Mesodermal cell (in vitro differentiated cells): Measurements from ENCODE around the gene PACSIN3.
"Not testable (repeated sequence)": the region's sequence is repeated elsewhere in the genome, so short reads cannot be mapped to it uniquely, and the experiment has no call there.

Experiments
- H3K27ac ChIP-seq: 2 replicates; pipeline ENCODE4 v1.7.0; 2013; ENCODE audit warnings: mild to moderate bottlenecking, low read depth, low read length, moderate library complexity; ENCODE audit not compliant: severe bottlenecking
- H3K36me3 ChIP-seq: 2 replicates; pipeline ENCODE4 v1.7.1; 2013; ENCODE audit warnings: mild to moderate bottlenecking, low read length, moderate library complexity; ENCODE audit not compliant: control insufficient read depth, insufficient read depth
- H3K4me1 ChIP-seq: one replicate; pipeline ENCODE4 v1.7.1; 2013; ENCODE audit warnings: mild to moderate bottlenecking, low read length; ENCODE audit not compliant: insufficient read depth, control insufficient read depth, poor library complexity, severe bottlenecking
- H3K4me3 ChIP-seq: 2 replicates; pipeline ENCODE4 v1.7.0; 2013; ENCODE audit warnings: low read length, control low read depth, mild to moderate bottlenecking; ENCODE audit not compliant: insufficient read depth, poor library complexity, severe bottlenecking; ENCODE audit errors: extremely low read depth
- H3K9me3 ChIP-seq: 2 replicates; pipeline ENCODE4 v1.7.1; 2013; ENCODE audit warnings: mild to moderate bottlenecking, low read length, moderate library complexity; ENCODE audit not compliant: control insufficient read depth
- WGBS, 2 experiments: methylation state at CpG; one replicate each; pipeline ENCODE4 v1.1.5; 2013; ENCODE audit warnings: missing lambda C conversion rate in 2 of 2; ENCODE audit not compliant: insufficient coverage in 2 of 2; 5-methylcytosine and 5-hydroxymethylcytosine counted together

The PACSIN3 gene

DNA sequence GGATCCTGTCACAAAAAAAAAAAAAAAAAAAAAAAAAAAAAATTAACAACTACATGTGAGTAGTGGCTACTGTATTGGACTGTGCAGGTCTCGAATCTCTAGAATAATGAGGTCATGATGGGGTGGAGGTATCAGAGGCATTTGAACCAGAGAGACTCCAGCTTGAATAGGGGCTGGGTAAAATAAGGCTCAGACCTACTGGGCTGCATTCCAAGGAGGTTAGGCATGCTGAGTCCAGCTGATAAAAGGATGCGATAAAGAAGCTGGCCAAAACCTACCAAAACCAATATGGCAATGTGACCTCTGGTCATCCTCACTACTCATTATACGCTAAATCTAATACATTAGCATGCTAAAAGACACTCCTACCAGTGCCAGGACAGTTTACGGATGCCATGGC, 5.9 kb upstream of the PACSIN3 start:
- WGBS, 2 experiments = 92 to 100% methylated on average over 2 to 4 of the region's 4 CpGs
- Histone ChIP-seq H3K4me3 (no peak overlapping the region), H3K4me1 (peaks cover 11% of the 10 kb centered on the region), H3K36me3 (no peaks in the 10 kb centered on the region), H3K9me3 (no peaks in the 10 kb centered on the region), H3K27ac (no peak overlapping the region)

DNA sequence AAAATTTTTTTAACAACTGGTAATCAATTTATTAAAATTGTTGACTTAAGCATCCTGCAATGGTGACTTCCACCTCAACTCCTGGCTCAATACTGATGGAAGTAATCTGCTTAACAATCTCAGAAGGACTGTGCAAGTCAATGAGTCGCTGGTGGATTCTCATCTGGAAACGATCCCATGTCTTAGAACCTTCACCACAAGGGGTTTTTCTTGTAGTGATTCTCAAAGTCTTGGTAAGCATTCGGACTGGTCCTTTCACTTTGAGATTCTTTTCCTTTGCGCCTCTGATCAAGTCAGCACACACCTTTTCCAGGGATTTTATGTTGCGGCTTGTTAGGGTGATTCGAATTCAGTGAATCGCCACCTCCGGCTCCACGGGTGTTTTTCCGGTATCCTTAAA, 4.9 kb upstream of the PACSIN3 start:
- H3K9me3 ChIP-seq, H3K36me3 ChIP-seq, H3K4me3 ChIP-seq: not testable (repeated sequence)
- WGBS, 2 experiments = 94 to 98% methylated on average over 8 of the region's 10 CpGs
- peak overlapping the region; percentile 51 for H3K27ac ChIP-seq
- H3K4me1 ChIP-seq = peaks cover 11% of the 10 kb centered on the region

DNA sequence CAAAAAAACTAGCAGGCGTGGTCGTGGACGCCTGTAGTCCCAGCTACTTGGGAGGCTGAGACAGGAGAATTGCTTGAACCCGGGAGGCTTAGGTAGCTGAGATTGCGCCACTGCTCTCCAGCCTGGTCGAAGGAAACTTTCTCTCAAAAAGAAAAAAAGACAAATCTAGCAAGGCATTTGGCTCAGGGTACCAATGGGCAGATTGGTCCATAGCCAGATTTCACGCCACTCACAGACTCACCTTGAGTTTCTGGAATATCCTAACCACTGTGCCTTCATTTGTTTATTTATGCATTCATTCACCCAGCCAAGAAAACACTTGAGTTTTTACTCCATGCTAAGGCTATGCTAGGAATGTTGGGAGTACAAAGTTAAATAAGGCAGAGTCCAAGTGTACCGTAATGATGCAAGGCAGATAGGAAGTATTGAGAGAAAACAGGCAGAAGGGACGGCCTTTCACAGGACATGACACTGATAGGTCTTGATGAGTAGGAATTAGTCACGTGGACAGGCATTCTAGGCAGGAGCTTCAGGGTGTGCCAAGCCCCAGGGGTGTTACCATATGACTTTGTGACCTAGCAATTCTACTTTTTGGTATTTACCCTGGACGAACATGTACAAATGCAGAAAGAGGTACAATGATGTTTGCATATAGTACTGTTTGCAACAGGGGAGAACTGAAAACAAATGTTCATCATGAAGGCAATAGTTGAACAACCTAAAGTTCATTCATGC, 3.0 kb upstream of the PACSIN3 start:
- H3K27ac ChIP-seq = peak overlapping the region; percentile 54
- WGBS, 2 experiments = 83 to 91% methylated on average over 10 of the region's 11 CpGs

DNA sequence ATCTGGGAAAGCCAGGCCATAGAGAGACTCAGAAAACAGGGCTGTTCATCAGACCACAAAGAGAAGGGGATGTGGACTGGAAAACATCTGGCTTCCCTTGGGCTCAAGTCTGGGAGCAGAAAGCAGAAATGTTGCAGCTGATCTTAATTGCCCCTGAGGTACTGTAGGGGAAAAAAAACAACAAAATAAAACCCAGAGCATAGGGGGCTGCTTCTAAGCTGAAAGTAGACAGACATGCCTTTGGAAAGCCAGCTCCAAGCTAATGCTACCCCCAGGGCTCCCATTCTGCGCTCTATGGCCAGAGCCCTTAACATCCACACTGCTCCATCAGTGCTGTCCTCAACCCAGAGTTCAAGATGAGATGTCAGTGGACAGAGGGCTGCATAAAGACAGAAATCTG, 2.0 kb upstream of the PACSIN3 start:
- Histone ChIP-seq H3K27ac (peak overlapping the region; percentile 24), H3K4me3 (no peak overlapping the region), H3K4me1 (peaks cover 23% of the 10 kb centered on the region), H3K36me3 (no peaks in the 10 kb centered on the region), H3K9me3 (no peaks in the 10 kb centered on the region)
- WGBS, 2 experiments = 90% methylated on average over 1 of the region's 1 CpG; no CpG with 5 or more reads in 1 of the 2 experiments

More for the DNA sequence above, 3.0 kb upstream of the PACSIN3 start:
- peaks cover 20% of the 10 kb centered on the region for H3K4me1 ChIP-seq
- H3K4me3 ChIP-seq = no peak overlapping the region
- no peaks in the 10 kb centered on the region for H3K9me3 ChIP-seq
- no peaks in the 10 kb centered on the region for H3K36me3 ChIP-seq

DNA sequence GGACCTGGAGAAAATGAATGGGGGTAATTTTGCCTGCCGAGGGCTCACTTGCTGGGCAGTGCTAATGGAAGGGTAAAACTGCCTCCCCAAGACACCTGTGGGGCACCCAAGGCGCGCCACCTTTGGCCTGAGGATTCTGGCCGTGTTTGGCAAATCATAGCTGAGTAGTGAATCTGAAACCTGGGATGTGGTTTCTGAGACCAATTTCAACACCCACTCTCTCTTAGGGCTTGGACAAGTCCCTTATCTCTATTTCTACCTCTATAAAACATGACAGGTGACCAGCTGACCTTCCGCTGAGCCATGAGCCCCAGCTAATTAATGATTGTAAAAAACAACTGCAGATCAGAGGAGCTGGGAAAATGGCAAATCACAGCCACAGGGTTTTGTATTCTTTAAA, 1.5 kb upstream of the PACSIN3 start:
- Histone ChIP-seq H3K4me3 (peak overlapping the region; percentile 74), H3K4me1 (peaks cover 23% of the 10 kb centered on the region), H3K27ac (peak overlapping the region; percentile 2), H3K9me3 (no peaks in the 10 kb centered on the region), H3K36me3 (peaks cover 2% of the 10 kb centered on the region)
- WGBS, 2 experiments = 53 to 69% methylated on average over 4 to 5 of the region's 5 CpGs

DNA sequence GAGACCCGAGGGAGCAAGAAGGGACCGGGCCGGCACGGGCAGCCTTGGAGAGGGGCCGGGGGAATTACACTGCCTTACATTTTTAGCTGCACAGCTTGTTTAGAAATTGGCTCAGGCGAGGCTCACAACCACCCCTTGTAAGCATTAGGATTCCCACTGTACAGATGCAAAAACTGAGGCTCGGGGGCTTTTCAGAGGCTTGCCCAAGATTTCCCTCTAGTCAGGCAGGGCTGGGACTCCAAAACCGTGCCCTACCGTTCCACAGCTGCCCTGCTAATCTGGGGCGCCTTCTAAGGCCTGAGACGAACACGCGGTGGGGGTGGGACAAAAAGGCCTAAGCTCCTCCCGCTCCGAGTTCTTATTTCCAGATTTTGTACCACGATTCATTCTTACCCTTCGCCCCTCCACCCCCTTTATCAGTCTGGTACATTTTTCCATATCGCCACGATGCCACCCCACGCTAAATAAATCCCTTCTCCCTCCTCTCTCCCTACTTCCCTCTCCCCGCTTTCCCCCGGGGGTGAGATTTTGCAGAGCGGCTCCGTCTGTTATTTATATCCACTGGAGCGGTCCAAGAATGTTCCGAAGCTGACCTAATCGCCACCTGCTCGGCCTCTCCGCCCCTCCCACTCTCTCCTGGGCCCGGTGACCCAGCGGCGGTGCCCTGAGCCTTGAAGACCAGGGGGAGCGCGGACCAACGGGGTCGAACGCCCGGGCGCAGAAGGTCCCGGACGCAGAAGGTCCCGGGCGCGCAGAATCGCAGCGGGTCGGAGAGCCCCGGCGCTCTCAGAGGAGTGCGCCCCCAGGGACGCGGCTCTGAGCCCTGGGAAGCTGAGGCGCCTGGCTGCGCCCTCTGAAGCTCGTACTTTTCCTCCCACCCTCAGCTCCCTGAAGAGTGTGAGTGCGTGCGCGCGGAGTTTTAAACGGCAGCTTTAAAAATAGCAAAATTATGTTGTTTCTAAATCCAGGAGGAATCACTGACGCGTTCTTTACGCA, 764 bp upstream of the PACSIN3 start:
- Histone ChIP-seq H3K9me3 (no peaks in the 10 kb centered on the region), H3K4me1 (peaks cover 23% of the 10 kb centered on the region), H3K36me3 (peaks cover 8% of the 10 kb centered on the region), H3K4me3 (peak overlapping the region; percentile 74), H3K27ac (peak overlapping the region; percentile 68)
- 2% methylated on average over 53 to 55 of the region's 63 CpGs for WGBS, 2 experiments

GRCh38 chr11:47185305-47186075, 744 bp downstream of the PACSIN3 start:
- WGBS, 2 experiments = 0 to 2% methylated on average over 37 to 41 of the region's 50 CpGs
- Histone ChIP-seq H3K27ac (peak overlapping the region; percentile 92), H3K4me3 (peak overlapping the region; percentile 74), H3K9me3 (no peaks in the 10 kb centered on the region), H3K4me1 (peaks cover 23% of the 10 kb centered on the region), H3K36me3 (peaks cover 15% of the 10 kb centered on the region)

DNA sequence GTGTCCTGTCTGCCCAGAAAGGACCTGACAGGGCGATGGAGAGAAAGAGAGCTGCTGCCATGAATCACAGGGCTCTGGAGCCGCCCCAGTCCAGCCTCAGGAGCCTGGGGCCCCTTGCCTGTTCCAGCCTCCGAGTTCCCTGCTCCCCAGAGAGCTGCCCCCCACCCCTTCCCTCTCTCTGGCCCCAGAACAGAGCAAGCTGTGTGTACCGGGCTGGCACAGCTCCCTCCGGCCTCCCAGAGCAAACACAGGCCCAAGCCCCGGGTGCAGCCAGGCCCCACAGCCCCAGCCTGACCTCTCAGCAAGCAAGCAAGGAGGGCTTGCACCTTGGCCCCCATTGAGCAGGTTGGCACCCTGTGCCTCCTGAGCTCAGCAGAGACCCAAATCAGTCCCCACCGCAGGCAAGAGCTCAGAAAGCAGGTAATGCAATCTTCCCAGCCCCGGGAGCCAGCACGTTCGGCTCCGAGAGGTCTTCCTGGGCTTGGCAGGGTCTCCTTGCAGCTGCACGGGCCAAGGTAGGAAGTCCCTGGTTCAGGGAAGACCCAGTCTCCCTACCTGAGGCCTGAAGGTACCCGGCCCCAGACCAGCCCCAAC, 1.4 kb downstream of the PACSIN3 start:
- Histone ChIP-seq H3K4me3 (peak overlapping the region; percentile 74), H3K27ac (peak overlapping the region; percentile 92)
- WGBS, 2 experiments = 44 to 45% methylated on average over 13 of the region's 13 CpGs

GRCh38 chr11:47183969-47184368, 2.3 kb downstream of the PACSIN3 start:
- no peaks in the 10 kb centered on the region for H3K9me3 ChIP-seq
- peaks cover 19% of the 10 kb centered on the region for H3K4me1 ChIP-seq
- no peak overlapping the region for H3K27ac ChIP-seq
- no peak overlapping the region for H3K4me3 ChIP-seq
- peaks cover 30% of the 10 kb centered on the region for H3K36me3 ChIP-seq
- 98 to 100% methylated on average over 5 of the region's 7 CpGs for WGBS, 2 experiments

More for the DNA sequence above, 1.4 kb downstream of the PACSIN3 start:
- Histone ChIP-seq H3K9me3 (no peaks in the 10 kb centered on the region), H3K4me1 (peaks cover 23% of the 10 kb centered on the region), H3K36me3 (peaks cover 22% of the 10 kb centered on the region)
